HepG2 (cell line): ENCODE data around the gene GOT1. TPM values are rescaled to one million over a fixed set of nuclear protein-coding genes. Genes with fewer than 3 reads are reported as not detected.
A peak's percentile ranks its signal among the peaks of the same experiment; 100 is the strongest.

Source experiments
- AFF4 ChIP-seq: sonication (generic); formaldehyde crosslinking; IDR thresholded peaks from 2 replicates; pipeline ENCODE4 v1.4.0; 2020; ENCODE audit warnings: missing genetic modification reagents
- BRD4 ChIP-seq: sonication (generic); formaldehyde crosslinking; IDR thresholded peaks from 2 replicates; pipeline ENCODE4 v1.4.0; 2020; ENCODE audit warnings: missing genetic modification reagents
- CHD2 ChIP-seq: IDR thresholded peaks from 2 replicates; pipeline ENCODE4 v1.6.1; 2011; ENCODE audit warnings: low read depth, low read length, improper control_type of control experiment
- FOXC1 ChIP-seq: sonication (generic); formaldehyde crosslinking; IDR thresholded peaks from 2 replicates; pipeline ENCODE4 v1.8.0; 2022; ENCODE audit warnings: mild to moderate bottlenecking, missing genetic modification reagents, borderline replicate concordance
- MEIS2 ChIP-seq: sonication (generic); formaldehyde crosslinking; IDR thresholded peaks from 2 replicates; pipeline ENCODE4 v1.9.0; 2021; ENCODE audit warnings: mild to moderate bottlenecking, missing genetic modification reagents
- TGIF2 ChIP-seq: IDR thresholded peaks from 2 replicates; pipeline ENCODE4 v1.6.1; 2016; ENCODE audit warnings: control low read depth, missing compliant biosample characterization
- U2AF2 ChIP-seq: fragments of 200-400 bp; formaldehyde crosslinking; IDR thresholded peaks from 2 replicates; pipeline ENCODE4 v1.6.1; 2017; ENCODE audit warnings: low read depth, mild to moderate bottlenecking, low read length
- ZBED4 ChIP-seq: sonication (generic); formaldehyde crosslinking; IDR thresholded peaks from 2 replicates; pipeline ENCODE4 v1.4.0; 2020; ENCODE audit warnings: missing genetic modification reagents, borderline replicate concordance
- ZNF20 ChIP-seq: sonication (generic); formaldehyde crosslinking; IDR thresholded peaks from 2 replicates; pipeline ENCODE4 v1.4.0; 2020; ENCODE audit warnings: mild to moderate bottlenecking, moderate library complexity, missing genetic modification reagents
- ZNF205 ChIP-seq: IDR thresholded peaks from 2 replicates; pipeline ENCODE4 v1.6.1; 2018; ENCODE audit warnings: missing biosample characterization, missing genetic modification reagents
- ZNF232 ChIP-seq: sonication (generic); formaldehyde crosslinking; IDR thresholded peaks from 2 replicates; pipeline ENCODE4 v1.4.0; 2020; ENCODE audit warnings: missing genetic modification reagents, borderline replicate concordance
- ZNF652 ChIP-seq: IDR thresholded peaks from 2 replicates; pipeline ENCODE4 v1.6.1; 2016; ENCODE audit warnings: low read depth, borderline replicate concordance
- polyA plus RNA-seq, 8 experiments: library from polyadenylated mRNA; depleted of rRNA in 3 of 8; stranded (reverse) in 7 of 8; unstranded in 1 of 8; fragments of >200 nt; fragmentation: Illumina TruSeq in 4 of 8; extraction: Trizol in 4 of 8; gene quantifications; 2 replicates each; pipeline versions ENCODE4 v1.2.1 to v1.2.3, GENCODE V29; 2011 to 2016; ENCODE audit warnings: low read depth in 4 of 8, missing spikeins in 1 of 8, mixed read lengths in 1 of 8; ENCODE audit not compliant: insufficient read depth in 1 of 8
- total RNA-seq, 5 experiments: library from RNA; depleted of rRNA; stranded (reverse); fragments of >200 nt; fragmentation: Illumina TruSeq; extraction: Trizol; gene quantifications; 2 replicates each; pipeline ENCODE4 v1.2.3, GENCODE V29; 2016; ENCODE audit warnings: low read depth in 1 of 5

The GOT1 gene
- total and polyA plus RNA-seq, 2 of the 13 experiments (the other 11 are each of a cell fraction or from before 2014, with no cell fraction given) = 81.2 to 102 TPM

DNA sequence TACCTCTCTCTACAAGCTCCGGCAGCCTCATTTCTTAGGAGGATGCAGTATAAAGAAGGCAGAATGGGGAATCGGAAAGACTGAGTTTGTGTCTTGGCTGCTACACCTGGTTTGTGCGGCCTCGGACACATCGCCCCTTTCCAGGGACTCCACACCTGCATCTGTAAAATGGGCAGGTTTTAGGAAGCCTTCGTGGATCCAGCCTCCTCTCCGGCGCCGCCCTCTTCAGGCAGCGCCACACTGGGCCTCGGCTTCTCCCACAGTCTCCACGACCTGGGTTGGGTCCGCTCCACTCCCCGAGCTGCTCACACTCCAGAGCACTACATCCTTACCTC is 341 bp downstream of the GOT1 start (continued):
- TF ChIP-seq AFF4 (CRISPR knock-in tag) (peak; percentile 70; the same call in 1 of the 2 replicates), ZNF232 (CRISPR knock-in tag) (peak; percentile 25; the same call in 1 of the 2 replicates), ZNF20 (CRISPR knock-in tag) (no peak), ZNF652 (no peak), ZNF205 (CRISPR knock-in tag) (0 out of 2 replicates have a peak, but pooled peaks have one; percentile 16), ZBED4 (CRISPR knock-in tag) (0 out of 2 replicates have a peak, but pooled peaks have one; percentile 28), MEIS2 (CRISPR knock-in tag) (peak; percentile 36; the same call in 1 of the 2 replicates), CHD2 (peak; percentile 25; the same call in 1 of the 2 replicates), U2AF2 (no peak), BRD4 (peak; percentile 62), FOXC1 (CRISPR knock-in tag) (0 out of 2 replicates have a peak, but pooled peaks have one; percentile 36), TGIF2 (CRISPR knock-in tag) (no peak)
